Activated CD8-positive, alpha-beta memory T cell treated with anti-CD3 and anti-CD28 coated beads for 48 hours (primary cell): Measurements from ENCODE around the gene ZNF619.
"Not testable (repeated sequence)": the region's sequence is repeated elsewhere in the genome, so short reads cannot be mapped to it uniquely, and the experiment has no call there.

Source experiments
- DNase-seq, 3 experiments: peaks; one replicate each; pipeline ENCODE4 v3.0.0-alpha.2; 2020; ENCODE audit warnings: low read depth in 2 of 3, low spot score in 2 of 3

The ZNF619 gene

GRCh38 chr3:40476478-40477470 lies at the start of gene ZNF619:
TSS of gene ZNF619 (plus strand) at chr3:40477122. CDS start at chr3:40477980, 858 bp downstream.
- peak in 1 of 3 experiments; percentile 27 for DNase-seq

GRCh38 chr3:40432793-40433192 lies 44.1 kb upstream of the ZNF619 start:
- no peak for DNase-seq

GRCh38 chr3:40437889-40438288 lies 39.0 kb upstream of the ZNF619 start:
- DNase-seq = no peak

- no peak for DNase-seq
Observed at GRCh38 chr3:40445062-40445461, 31.9 kb upstream of the ZNF619 start.

GRCh38 chr3:40445880-40446279 lies 31.0 kb upstream of the ZNF619 start:
- DNase-seq = no peak

- DNase-seq = no peak
Observed at GRCh38 chr3:40450438-40450837, 26.5 kb upstream of the ZNF619 start.

GRCh38 chr3:40451551-40451950 lies 25.4 kb upstream of the ZNF619 start:
- DNase-seq = no peak

- DNase-seq = no peak
Observed at GRCh38 chr3:40452057-40452456, 24.9 kb upstream of the ZNF619 start.

GRCh38 chr3:40452562-40452875 lies 24.4 kb upstream of the ZNF619 start:
- no peak for DNase-seq

- DNase-seq = peak; percentile 71 to 87 (median 83)
Observed at GRCh38 chr3:40452876-40453730, 23.8 kb upstream of the ZNF619 start.

GRCh38 chr3:40453933-40454332 lies 23.0 kb upstream of the ZNF619 start:
- DNase-seq = no peak

- DNase-seq = no peak
Observed at GRCh38 chr3:40455328-40455727, 21.6 kb upstream of the ZNF619 start.

GRCh38 chr3:40456279-40456939 lies 20.5 kb upstream of the ZNF619 start:
- DNase-seq = no peak

GRCh38 chr3:40456940-40457823 lies 19.7 kb upstream of the ZNF619 start, which contains the start of gene RPL14:
TSS of gene RPL14 (plus strand) at chr3:40457339. CDS start at chr3:40457472, 133 bp downstream.
- DNase-seq = peak; percentile 62 to 84 (median 82)

- no peak for DNase-seq
Observed at GRCh38 chr3:40458473-40458872, 18.4 kb upstream of the ZNF619 start.

- DNase-seq = not testable (repeated sequence)
Observed at GRCh38 chr3:40460481-40460880, 16.4 kb upstream of the ZNF619 start.

- DNase-seq = no peak
Observed at GRCh38 chr3:40461161-40461560, 15.8 kb upstream of the ZNF619 start.

GRCh38 chr3:40462838-40463237 lies 14.1 kb upstream of the ZNF619 start:
- DNase-seq = not testable (repeated sequence)

- DNase-seq = no peak
Observed at GRCh38 chr3:40463579-40463978, 13.3 kb upstream of the ZNF619 start.
